Sigmoid colon (tissue), 4 donors: ENCODE results near the gene TNFRSF19.
"Not testable (repeated sequence)": the region's sequence is repeated elsewhere in the genome, so short reads cannot be mapped to it uniquely, and the experiment has no call there.

Source experiments
- EP300 ChIP-seq, 4 donors: sonication (generic); formaldehyde crosslinking; IDR thresholded peaks; one replicate each; pipeline ENCODE4 v1.6.1; 2017; ENCODE audit warnings: antibody characterized with exemption in 4 of 4
- POLR2A ChIP-seq, 2 donors: fragments of 450-650 bp; IDR thresholded peaks; one replicate each; pipeline ENCODE4 v1.6.1; 2016; ENCODE audit warnings: antibody characterized with exemption in 2 of 2, mild to moderate bottlenecking in 2 of 2, moderate library complexity in 2 of 2
- POLR2AphosphoS5 ChIP-seq, 4 donors: sonication (generic); formaldehyde crosslinking; IDR thresholded peaks; one replicate each; pipeline ENCODE4 v1.6.1; 2017; ENCODE audit warnings: antibody characterized with exemption in 4 of 4
- TF ChIP-seq, protein P1 (sequence below), 4 experiments: fragments of 450-650 bp in 3 of 4; fragments of 200-600 bp in 1 of 4; IDR thresholded peaks; one replicate each; pipeline ENCODE4 v1.5.1; 2016 to 2019; ENCODE audit warnings: antibody characterized with exemption in 4 of 4, mild to moderate bottlenecking in 3 of 4, moderate library complexity in 2 of 4

DNA sequence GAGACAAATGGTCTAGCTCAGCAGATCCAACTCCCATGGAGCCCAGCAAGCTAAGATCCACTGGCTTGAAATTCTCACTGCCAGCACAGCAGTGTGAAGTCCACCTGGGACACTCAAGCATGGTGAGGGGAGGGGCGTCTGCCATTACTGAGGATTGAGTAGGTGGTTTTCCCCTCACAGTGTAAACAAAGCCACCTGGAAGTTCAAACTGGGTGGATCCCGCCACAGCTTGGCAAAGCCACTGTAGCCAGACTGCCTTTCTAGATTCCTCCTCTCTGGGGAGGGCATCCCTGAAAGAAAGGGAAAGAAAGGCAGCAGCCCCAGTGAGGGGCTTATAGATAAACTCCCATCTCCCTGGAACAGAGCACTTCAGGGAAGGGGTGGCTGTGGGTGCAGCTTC, 24.1 kb downstream of the TNFRSF19 start:
- TF ChIP-seq, protein P1, sequence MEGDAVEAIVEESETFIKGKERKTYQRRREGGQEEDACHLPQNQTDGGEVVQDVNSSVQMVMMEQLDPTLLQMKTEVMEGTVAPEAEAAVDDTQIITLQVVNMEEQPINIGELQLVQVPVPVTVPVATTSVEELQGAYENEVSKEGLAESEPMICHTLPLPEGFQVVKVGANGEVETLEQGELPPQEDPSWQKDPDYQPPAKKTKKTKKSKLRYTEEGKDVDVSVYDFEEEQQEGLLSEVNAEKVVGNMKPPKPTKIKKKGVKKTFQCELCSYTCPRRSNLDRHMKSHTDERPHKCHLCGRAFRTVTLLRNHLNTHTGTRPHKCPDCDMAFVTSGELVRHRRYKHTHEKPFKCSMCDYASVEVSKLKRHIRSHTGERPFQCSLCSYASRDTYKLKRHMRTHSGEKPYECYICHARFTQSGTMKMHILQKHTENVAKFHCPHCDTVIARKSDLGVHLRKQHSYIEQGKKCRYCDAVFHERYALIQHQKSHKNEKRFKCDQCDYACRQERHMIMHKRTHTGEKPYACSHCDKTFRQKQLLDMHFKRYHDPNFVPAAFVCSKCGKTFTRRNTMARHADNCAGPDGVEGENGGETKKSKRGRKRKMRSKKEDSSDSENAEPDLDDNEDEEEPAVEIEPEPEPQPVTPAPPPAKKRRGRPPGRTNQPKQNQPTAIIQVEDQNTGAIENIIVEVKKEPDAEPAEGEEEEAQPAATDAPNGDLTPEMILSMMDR (IDR thresholded peaks at IDR 0.05): not testable (repeated sequence)
- TF ChIP-seq EP300, POLR2A, POLR2AphosphoS5 (IDR thresholded peaks at IDR 0.05): not testable (repeated sequence)
